NB4 (cell line): ENCODE results near the gene ZNF808.
A peak's percentile ranks its signal among the peaks of the same experiment; 100 is the strongest.
"Not testable (repeated sequence)": the region's sequence is repeated elsewhere in the genome, so short reads cannot be mapped to it uniquely, and the experiment has no call there.

Experiments
- DNase-seq: peaks from one replicate; pipeline ENCODE4 v3.0.0; 2010; ENCODE audit warnings: low read depth
- H3K4me3 ChIP-seq: one replicate; pipeline ENCODE4 v1.5.1; 2011; ENCODE audit warnings: mild to moderate bottlenecking, low read depth, low read length, moderate library complexity
- CTCF ChIP-seq: IDR thresholded peaks from one replicate; pipeline ENCODE4 v1.5.1; 2012; ENCODE audit warnings: low read depth, low read length
- MAX ChIP-seq: IDR thresholded peaks from 2 replicates; pipeline ENCODE4 v1.6.1; 2011; ENCODE audit warnings: low read depth, low read length
- MYC ChIP-seq: IDR thresholded peaks from 2 replicates; pipeline ENCODE4 v1.6.1; 2011; ENCODE audit warnings: low read depth, low read length
- POLR2A ChIP-seq: IDR thresholded peaks from 2 replicates; pipeline ENCODE4 v1.6.1; 2011; ENCODE audit warnings: mild to moderate bottlenecking; ENCODE audit not compliant: insufficient read length; ENCODE audit errors: extremely low read depth

Gene ZNF808

GRCh38 chr19:52527134-52527955, at the start of gene ZNF808:
ZNF808 (plus strand) TSS chr19:52527668; CDS start chr19:52543285, 15,617 bp downstream.
- H3K4me3 ChIP-seq, result peak within 1 kb of the TSS; percentile 89
- DNase-seq, result peak; percentile 96
- TF ChIP-seq POLR2A (peak; percentile 63), MAX (peak; percentile 72), CTCF (peak; percentile 62), MYC (peak; percentile 56)

- not testable (repeated sequence) for H3K4me3 ChIP-seq
Observed at GRCh38 chr19:52484111-52484743, 43.2 kb upstream of the ZNF808 start.

GRCh38 chr19:52485064-52485463, 42.4 kb upstream of the ZNF808 start:
- DNase-seq, H3K4me3 ChIP-seq: not testable (repeated sequence)

More at GRCh38 chr19:52484111-52484743, 43.2 kb upstream of the ZNF808 start:
- DNase-seq, result not testable (repeated sequence)

GRCh38 chr19:52485561-52486240, 41.8 kb upstream of the ZNF808 start:
- not testable (repeated sequence) for DNase-seq, H3K4me3 ChIP-seq

GRCh38 chr19:52492201-52492993, 35.1 kb upstream of the ZNF808 start:
- TF ChIP-seq POLR2A (no peak), MAX (no peak), CTCF (no peak), MYC (no peak)
- DNase-seq, result no peak
- no peak overlapping the region for H3K4me3 ChIP-seq

GRCh38 chr19:52492994-52493470, 34.4 kb upstream of the ZNF808 start:
- no peak for DNase-seq
- H3K4me3 ChIP-seq, result no peak overlapping the region
- TF ChIP-seq MYC (no peak), CTCF (no peak), POLR2A (no peak), MAX (no peak)

GRCh38 chr19:52494518-52494917, 33.0 kb upstream of the ZNF808 start:
- no peak overlapping the region for H3K4me3 ChIP-seq
- DNase-seq, result no peak
- TF ChIP-seq POLR2A (no peak), MAX (no peak), CTCF (no peak), MYC (no peak)
